Esophagus squamous epithelium (tissue), 4 donors: ENCODE measurements around the gene FAAP20.

Experiments
- POLR2A ChIP-seq, 4 donors: fragments of 450-650 bp; IDR thresholded peaks; one replicate each; pipeline ENCODE4 v1.6.1; 2017; ENCODE audit warnings: antibody characterized with exemption in 4 of 4, mild to moderate bottlenecking in 4 of 4, moderate library complexity in 3 of 4
- TF ChIP-seq, protein P1 (sequence below), 6 experiments: fragments of 450-650 bp in 4 of 6; fragments of 200-600 bp in 2 of 6; sonication (generic) in 2 of 6; IDR thresholded peaks; one replicate each; pipeline ENCODE4 v1.5.1; 2016 to 2019; ENCODE audit warnings: antibody characterized with exemption in 6 of 6, mild to moderate bottlenecking in 4 of 6, moderate library complexity in 4 of 6

DNA sequence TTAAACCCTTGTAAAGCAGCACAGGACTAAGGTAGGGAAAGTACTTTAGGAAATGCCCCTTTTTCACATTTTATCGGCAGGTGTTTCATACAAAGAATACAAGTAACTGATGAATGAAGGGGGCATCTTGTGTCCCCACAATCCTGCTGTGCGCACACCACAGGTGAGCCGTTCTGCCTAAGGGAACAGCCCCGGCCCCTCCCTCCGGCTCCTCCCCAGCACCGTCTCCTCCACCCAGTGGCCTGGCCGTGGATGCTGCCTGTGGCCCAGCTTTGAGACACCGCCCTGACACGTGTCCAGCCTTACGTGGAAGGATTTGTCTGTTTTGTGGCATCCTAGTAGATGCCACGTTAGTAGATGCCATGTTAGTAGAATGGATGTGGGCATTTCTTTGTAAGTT, 12.8 kb downstream of the FAAP20 start:
- no peak for TF ChIP-seq POLR2A (IDR thresholded peaks at IDR 0.05)
- TF ChIP-seq, protein P1, sequence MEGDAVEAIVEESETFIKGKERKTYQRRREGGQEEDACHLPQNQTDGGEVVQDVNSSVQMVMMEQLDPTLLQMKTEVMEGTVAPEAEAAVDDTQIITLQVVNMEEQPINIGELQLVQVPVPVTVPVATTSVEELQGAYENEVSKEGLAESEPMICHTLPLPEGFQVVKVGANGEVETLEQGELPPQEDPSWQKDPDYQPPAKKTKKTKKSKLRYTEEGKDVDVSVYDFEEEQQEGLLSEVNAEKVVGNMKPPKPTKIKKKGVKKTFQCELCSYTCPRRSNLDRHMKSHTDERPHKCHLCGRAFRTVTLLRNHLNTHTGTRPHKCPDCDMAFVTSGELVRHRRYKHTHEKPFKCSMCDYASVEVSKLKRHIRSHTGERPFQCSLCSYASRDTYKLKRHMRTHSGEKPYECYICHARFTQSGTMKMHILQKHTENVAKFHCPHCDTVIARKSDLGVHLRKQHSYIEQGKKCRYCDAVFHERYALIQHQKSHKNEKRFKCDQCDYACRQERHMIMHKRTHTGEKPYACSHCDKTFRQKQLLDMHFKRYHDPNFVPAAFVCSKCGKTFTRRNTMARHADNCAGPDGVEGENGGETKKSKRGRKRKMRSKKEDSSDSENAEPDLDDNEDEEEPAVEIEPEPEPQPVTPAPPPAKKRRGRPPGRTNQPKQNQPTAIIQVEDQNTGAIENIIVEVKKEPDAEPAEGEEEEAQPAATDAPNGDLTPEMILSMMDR (IDR thresholded peaks at IDR 0.05) = no peak
